HG02759 (cell line): ENCODE measurements around the gene DNAH3.

Experiments
- ATAC-seq: cut with Tn5 transposase; IDR thresholded peaks from one replicate; pipeline ENCODE4 v1.9.1; 2021; ENCODE audit warnings: mild to moderate bottlenecking, moderate library complexity; ENCODE audit not compliant: unreplicated experiment

DNAH3 gene

DNA sequence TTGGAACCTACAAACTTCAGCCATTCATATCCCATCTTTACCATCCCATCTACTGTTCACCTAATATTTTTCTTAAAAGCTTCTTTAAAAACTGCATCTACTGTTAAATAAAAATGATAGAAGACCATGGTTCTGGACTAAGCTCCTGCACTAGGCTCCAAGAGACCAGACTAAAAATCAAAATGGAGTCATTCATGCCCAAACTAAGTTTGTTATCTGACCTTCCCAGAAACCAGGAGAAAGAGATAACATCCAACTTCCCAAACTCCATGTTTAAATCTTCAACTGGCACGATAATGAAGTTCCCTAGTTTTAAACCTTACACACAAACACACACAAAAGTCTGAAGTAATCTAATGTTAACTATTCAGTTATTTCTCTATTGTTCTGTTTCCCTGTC, 264.3 kb downstream of the DNAH3 start:
- no peak for ATAC-seq

DNA sequence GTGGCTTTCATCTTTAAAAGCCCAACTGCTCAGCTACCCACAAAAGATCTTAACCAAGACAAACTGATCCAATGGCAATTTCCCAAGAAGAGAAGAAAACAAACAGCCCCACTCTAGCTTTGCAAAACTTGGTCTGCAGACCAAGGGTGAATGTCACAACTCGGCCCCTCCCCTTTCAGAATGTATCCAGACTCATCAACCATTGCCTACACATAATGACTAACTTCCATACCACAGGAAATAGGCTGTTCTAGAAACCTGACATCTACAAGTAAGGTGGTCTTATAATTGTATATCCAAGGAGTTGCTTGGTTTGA, 266.4 kb downstream of the DNAH3 start:
- no peak for ATAC-seq

DNA sequence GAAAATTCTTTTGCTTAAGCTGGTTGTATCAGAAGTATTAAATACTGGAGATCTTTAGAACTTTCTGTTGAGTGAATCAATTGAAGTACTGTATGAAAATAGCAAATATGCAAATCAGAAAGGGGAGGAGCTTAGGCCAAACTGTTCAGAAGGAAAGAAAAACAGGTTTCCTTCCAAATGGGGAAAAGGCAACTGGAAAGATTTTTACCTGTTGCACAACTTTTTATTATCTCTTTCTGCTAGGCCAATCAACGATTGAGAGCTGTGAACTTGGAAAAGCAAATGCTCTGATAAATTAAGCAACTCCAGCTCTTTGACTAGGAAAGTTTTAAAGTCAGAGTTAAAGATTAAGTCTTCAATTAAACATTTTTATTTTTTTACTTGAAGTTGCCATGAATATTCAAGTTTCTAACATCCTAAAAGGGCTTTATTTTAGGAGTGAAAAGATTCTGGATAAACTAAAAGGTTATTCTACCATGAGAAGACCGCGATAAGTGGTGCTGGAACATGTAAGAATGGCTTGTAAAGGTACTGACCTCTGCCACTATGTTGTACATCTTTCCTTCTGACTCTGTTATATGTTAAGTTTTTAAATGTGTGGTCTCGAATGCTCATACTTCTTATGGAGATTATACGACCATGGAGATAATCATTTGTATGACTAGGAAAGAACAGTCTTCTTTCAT, 266.9 kb downstream of the DNAH3 start:
- no peak for ATAC-seq
